HG03571 (cell line): Measurements from ENCODE around the gene HAUS2.
"Not testable (repeated sequence)": the region's sequence is repeated elsewhere in the genome, so short reads cannot be mapped to it uniquely, and the experiment has no call there.

Experiments used
- ATAC-seq: cut with Tn5 transposase; IDR thresholded peaks from one replicate; pipeline ENCODE4 v1.9.1; 2021; ENCODE audit not compliant: unreplicated experiment

The HAUS2 gene

DNA sequence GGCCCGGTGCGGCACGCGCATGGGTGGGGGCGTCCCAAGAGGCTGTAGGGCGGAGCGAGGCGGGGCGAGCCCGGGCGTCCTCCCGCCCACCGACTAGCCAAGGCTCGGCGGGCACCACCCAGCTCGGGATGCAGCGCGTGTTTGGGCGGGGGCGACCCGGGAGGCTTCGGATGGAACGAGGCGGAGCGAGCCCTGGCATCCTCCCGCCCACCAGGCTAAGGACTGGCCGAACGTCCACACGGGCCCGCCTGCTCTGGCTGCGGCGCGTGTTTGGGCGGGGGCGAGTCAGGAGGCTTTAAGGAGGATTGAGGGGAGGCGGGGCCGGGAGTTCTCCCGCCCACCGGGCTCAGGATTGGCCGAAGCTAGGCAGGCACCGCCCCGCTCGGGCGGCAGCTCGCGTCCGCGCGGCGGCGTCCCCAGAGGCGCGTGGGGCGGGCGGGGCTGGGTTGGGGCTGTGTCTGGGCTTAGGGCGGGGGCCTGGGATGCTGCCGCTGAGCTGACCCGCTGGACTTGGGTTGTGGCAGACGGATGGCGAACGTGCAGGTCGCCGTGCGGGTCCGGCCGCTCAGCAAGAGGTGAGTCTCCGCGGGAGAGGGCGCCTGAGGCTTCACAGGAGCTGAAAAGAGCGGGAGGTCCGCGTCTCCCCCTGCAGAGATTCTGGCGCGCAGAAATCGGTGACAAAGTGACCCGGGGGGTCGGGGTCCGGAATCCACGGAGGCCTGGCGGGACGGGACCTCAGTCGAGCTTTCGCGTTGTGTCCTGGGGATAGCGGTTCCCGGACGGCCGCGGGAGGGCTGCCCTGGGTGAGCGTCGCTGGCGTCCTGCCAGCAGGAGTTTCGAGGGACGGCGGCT is 26.8 kb downstream of the HAUS2 start, which contains the start of gene STARD9:
Gene STARD9 (plus strand): TSS at position 419 of the 852 bp plus-strand sequence. CDS start 110 bp downstream, at position 529.
- peak; percentile 83 for ATAC-seq

DNA sequence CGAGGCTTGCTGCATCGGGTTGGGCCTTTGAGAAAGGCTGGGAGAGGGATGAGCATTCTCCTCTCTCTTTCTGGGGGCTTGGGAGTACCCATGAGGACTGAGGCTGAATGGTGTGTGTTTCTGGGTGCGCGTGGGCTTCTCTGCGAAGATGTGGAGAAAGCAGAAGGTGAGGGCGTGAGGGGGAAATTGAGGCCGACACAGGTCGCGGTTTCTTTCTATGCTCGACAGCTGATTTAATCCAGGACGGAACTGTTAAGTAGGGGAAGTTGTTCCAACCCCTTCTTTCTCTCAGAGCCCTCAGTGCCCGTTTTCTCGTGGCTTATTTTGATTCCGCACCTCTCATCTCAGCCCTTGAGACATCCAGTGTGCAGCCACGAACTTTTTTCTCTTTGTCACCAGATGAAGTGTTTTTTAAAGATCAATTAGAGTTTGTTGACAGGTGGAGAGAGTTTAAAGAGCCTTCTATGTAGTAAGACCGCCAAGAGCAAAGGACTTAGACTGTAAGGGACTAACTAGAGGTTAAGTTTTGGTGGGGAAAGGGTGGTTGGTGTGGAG is 27.5 kb downstream of the HAUS2 start:
- no peak for ATAC-seq

DNA sequence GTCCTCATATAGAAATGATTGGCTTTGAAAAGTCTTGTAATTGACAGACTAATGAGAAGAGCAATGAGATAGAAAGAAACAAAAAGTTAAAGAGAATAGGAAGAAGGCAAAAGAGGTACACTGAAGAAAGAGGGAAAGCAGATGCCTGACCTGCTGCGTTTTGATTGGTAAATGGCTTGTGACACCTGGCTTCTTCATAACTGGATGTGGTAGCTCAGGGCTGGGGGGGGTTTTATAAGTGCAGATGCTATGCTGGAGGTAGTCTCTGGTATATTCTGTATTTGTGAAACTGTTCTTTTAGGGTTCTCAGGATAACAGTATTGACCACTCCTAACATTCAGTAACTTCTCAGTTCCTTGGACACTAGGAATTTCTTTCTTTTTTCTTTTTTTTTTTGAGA is 28.1 kb downstream of the HAUS2 start:
- no peak for ATAC-seq

DNA sequence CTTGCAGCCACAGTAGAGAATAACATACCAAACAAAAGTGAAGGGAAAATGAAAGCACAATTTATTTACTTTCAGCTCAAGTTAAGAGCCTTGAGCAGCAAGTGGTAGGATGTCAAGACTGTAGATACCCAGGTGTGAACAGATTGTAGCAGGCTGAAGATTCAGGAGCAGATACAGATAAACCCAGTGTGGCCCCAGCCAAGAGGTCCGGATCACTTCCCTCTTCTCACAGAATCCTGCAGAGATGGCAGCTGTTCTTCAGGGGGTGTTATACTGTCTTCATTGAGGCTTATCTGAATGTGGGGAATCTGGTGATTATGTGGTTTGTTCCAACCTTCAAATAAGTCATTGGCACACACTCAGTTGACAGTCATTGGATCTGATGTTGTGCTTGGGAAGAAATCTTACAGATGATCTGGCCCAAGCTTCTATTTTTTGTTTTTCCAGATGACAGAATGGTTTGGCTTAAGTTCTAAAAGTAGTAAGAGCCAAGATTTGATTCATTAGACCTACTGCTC is 28.9 kb downstream of the HAUS2 start:
- no peak for ATAC-seq

DNA sequence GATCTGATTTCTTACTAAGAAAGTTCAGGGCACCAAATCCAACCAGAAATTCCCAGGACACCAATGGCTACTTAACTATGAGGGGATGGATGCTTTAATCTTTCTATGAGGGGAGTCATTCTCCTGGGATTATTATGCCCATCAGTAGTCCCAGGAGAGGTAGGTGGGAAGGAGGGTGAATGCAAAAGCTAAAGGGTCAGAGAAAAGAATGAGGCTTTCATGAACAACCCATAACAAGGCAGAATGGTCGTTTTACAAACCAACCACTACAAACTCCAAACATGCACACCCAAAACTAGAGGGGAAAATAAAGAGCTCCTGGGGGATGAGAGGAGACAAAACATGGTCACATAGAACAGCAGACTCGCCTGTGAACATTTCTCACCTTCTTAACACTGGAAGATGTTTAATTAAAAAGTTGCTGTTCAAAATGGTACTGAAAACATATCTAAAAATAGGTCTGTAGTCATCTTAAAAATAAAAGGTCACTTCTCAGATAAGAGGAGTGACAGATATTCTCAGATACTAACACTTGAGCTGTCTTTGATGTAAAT is 30.4 kb downstream of the HAUS2 start:
- no peak for ATAC-seq

DNA sequence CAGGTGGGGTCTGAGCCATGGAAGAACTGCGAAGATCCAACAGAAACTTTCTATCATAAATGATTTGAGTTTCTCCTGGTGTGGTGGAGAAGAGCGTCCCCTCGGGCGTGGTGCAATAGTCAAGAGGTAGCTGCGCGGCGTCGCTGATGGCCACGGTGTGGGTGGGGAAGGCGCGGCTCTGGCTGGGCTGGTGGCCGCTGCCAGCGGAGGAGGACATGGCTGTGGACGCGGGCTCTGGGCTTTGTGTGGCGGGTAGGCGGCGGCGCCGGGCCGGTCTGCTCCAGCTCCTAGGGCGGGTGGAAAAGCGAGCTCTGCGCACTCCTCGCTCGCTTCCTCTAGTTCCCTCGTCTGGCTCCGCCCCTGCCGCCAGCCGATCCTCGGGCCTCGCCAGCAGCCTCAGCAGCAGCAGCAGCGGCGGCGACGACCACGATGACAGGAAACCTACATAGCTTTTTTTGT is 32.7 kb downstream of the HAUS2 start:
- ATAC-seq: peak; percentile 60

DNA sequence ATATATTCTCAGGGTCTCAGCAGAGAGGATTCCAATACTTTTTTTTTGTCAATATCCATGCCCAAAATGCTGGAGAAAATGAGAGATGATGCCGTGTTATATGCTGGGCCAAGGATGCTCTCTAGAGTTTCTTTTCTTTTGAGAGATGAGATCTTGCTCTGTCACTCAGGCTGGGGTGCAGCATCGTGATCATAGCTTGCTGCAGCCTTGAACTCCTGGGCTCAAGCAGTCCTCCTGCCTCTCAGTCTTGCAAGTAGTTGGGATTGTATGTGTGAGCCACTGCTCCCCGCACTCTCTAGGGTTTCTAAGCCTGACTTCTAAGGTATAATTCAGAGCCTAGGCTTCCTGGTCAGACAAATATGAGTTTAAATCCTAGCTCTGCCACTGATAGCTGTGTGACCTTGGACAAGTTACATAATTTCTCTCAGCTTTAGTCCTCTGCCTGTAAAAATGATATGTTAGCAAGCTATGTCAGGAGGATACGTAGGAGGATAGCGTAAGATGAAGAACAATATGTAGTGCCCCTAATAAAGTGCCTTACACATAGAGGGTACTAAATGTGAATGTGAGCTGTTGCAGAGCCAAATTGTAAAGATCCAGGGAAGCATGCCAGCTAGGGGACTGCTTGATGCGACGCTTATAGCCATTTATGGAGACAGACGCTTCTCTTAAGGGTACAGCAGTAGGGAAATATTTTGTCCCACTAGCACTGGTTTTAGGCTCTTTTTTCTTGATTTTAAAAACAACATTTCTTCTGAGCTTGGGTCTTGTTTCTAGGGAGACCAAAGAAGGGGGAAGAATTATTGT is 34.1 kb downstream of the HAUS2 start:
- ATAC-seq: no peak

DNA sequence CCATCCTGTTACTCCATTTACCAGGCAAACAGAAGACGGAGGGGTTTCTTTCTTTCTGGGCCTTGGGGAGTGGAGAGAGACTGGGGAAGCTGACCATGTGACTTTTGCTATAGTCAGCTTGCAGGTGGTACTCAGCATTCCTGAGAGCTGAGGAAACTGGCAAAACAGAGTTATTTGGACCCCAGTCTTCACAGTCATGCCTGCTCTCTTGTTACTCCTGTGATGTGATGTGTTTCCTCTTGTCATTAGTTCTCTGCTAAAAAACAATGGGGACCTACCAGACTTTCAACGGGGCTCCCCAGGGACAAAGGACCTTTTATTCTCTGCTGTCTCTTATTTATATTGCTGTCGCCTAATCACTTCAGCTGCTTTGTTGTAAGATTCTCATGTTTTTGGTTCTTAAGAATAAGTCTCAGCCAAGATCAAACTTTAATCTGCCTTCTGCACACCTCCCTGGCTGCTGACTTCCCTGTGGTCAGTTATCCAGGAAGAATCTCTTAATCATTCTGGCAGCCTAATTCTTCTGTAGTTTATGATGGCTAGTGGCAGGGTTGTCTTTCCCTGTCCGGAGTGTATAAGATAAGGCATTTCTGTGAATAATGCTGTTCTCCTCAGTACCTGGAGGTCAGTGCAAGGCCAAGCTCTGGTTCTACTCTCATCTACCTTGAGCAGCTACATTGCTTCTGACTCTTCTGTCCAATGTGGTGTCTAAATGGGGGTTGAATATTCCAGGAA is 35.6 kb downstream of the HAUS2 start:
- no peak for ATAC-seq

DNA sequence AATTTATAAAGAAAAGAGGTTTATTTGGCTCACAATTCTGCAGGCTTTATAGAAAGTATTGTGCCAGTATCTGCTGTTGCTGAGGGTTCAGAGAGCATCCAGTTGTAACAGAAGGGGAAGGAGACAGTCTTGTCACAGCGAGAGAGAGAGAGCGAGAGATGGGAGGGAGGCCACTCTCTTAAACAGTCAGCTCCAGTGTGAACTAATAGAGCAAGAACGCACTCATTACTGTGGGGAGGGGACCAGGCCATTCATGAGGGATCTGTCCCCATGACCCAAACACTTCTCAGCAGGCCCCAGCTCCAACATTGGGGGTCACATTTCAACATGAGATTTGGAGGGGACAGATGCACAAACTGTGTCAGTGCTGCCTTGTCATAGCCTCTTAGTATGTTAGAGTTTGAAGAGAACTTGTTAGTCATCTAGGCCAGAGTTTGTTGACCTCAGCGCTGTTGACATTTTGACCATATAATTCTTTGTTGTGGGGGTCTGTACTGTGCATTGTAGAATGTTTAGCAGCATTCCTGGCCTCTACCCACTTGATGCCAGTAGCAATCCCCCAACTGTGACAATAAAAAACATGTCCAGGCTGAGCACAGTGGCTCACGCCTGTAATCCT is 42.1 kb downstream of the HAUS2 start:
- ATAC-seq: no peak

DNA sequence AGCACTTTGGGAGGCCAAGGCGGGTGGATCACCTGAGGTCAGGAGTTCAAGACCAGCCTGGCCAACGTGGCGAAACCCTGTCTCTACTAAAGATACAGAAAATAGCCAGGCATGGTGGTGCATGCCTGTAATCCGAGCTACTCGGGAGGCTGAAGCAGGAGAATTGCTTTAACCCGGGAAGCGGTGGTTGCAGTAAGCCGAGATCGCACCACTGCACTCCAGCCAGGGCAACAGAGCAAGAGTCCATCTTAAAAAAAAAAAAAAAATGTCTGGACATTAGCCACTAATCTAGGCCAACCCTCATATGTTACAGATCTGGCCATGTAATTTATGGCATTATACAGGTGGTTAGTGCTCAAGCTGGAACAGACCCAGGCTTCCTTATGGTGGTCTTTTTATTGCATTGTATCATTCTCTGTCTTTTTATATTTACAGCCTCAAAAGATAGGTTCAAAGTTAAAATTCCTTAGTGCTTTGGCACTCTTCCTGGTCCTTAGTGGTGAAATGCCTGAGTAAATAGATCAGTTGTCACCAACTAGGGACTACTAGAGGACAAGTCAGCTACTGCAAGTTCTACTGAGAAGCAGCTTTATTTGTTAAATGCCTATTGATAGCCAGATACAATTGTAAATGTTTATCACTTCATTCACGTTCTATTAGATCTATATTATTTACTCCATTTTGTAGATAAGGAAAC is 42.7 kb downstream of the HAUS2 start:
- no peak for ATAC-seq

DNA sequence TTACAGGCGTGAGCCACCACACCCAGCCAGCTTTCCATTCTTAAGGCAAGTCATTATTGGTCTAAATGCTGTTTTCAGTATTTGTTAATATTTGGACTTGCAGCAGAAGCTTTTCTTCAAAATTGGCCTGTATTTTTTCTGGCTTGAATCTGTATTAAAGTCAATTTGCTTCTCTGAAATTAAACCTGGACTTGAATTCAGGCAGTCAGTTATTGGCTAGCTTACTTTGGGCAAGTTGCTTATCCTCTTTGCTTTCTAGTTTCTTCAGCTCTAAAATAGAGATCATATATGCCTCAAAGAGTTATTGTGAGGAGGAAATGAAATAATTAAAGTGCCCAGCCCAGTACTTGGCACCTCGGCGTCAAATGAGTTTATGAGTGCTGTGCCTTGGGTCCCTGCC is 44.1 kb downstream of the HAUS2 start:
- ATAC-seq: no peak

DNA sequence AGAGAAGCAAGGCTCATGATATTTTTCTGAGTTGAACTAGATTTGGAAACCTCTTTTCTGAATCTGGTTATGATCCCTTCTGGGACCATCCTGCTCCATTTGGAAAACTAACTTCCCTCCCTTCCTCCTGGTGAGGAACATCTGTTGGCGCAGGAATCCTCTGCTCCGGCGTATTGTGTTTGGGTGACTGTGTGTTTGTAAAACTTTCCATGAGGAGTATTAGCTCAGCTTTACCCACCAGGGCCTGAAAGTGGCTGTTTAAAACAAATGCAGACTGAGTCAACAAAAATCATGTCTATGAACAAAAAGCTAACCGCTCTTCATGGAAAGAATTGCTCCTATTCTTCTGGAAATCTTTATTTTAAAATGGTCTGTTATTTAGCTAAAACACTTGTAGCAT is 44.5 kb downstream of the HAUS2 start:
- ATAC-seq: no peak

DNA sequence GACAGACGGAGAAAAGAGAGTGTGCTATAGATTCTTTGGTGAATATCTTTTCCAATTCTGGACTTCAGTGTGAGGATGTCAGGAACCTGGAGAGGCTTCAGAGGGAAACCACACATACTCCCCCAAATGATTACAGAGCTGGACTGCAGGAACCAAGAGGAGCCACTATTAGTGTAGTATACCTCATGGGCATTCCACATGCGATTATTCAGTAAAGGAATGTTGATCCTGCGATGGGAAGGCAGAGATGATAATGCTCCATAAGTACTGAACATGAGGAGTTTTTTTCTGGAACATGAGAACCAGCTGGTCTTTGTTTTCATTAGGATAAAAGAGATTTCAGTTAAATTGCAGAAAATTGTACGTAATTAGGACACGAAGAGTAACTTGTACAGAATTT is 45.5 kb downstream of the HAUS2 start:
- ATAC-seq: no peak

DNA sequence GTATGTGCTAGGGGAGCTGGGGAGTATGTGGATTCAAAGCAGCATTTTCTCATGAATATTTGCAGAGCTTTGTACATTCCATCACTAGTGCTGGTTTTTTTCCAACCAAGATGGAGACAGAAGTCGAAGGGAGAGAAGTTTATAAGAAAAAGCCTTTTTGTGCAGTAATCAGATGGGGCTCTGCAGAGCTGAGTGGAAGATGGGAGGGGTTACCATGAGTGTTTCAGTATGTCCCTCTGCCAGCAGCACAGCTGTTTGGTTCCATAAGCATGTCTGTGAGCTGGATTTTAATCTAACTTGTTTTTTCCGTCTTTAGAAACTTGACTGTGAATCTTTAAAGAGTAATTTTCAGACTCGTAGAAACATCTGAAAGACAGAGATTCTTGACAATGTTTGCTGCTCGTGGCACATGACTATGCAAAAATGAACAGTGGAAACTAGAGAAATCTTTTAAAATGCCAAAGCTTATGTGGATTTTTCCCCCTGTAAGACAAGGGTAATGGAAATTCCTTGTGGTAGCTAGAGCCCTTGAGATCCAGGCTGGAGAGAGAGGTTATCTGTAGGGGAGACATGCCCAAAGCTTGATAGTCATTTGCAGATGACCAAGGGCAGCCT is 47.1 kb downstream of the HAUS2 start:
- ATAC-seq: no peak

DNA sequence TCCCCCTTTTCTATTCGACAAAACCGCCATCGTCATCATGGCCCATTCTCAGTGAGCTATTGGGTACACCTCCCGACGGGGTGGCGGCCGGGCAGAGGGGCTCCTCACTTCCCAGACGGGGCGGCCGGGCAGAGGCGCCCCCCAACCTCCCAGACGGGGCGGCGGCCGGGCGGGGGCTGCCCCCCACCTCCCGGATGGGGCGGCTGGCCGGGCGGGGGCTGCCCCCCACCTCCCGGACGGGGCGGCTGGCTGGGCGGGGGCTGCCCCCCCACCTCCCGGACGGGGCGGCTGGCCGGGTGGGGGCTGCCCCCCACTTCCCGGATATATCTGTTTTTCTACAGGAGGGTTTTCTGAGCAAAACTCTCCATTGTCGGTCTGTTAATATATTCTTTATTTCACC is 52.7 kb downstream of the HAUS2 start:
- ATAC-seq: not testable (repeated sequence)

DNA sequence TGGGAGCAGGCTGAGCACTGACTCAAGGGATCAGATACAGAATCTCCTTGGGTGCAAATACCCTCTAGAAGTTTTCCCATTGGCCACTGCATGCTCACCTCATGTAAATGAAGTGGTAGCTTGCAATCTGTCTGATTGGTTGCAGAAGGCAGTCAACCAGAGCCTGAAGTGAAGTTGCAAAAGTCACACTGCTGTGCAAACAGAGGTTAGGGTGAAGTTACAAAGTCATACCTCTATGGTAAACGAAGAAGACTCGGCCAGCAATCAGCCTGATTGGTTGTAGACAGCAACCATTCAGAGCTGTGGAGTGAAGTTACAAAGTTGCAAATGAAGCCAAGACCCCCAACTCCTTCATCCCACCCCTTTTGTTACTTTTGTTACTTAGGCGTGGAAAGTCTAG is 53.9 kb downstream of the HAUS2 start:
- no peak for ATAC-seq

DNA sequence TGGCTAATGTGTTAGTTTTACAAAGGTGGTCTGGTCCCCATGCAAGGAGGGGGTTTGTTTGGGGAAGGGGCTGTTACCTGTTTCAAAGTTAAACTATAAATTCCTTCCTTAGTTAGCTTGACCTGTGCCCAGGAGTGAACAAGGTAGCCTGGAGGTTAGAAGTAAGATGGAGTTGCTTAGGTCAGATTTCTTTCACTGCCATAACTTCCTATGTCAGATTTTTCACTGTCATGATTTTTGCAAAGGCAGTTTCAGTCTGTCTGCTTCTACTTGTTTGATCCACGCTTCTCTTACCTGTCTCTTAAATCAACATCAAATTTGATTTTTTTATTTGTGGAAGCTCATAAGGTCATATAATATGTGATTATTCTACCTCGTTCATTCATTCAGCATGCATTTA is 55.3 kb downstream of the HAUS2 start:
- ATAC-seq: no peak

DNA sequence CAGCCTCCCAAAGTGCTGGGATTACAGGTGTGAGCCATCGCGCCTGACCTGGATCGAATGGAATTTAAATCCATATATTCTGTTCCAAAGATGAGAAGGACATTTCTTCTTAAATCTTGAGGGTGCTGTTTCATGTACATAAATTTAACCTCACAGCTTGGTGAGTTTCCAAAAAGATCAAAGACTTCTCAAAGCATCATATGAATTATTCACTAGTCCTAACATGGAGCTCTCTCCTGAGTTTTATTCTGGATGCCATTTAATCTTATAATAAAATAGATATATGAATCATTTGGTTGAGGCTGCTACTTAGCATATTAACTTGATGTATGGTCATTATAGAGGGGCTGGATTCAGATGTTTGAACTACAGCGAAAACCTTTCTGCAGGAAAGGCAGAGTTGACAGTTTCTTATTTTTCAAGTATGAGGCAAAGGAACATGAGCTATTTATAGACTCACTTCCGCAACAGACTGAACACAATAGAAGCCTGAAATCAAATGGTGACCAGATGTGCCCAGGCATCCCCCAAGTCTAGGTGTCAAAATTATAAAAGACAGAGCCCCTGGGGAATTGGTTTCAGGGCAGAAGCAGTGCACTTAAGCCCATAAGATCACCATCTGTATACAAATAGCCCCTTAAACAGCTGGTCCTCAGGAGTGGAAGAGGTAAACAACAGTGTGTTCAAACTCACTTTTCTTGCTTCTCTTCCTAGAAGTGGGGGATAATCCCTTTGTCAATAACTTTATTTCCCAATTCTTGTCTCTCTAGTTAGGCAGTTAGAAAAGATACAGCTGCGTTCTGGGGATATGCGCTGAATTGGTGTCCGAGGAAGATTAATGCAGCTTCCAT is 56.5 kb downstream of the HAUS2 start:
- ATAC-seq: no peak
